ENCODE results near the gene TRIM41. TPM values are rescaled to one million over a fixed set of nuclear protein-coding genes. Genes with fewer than 3 reads are reported as not detected.

Gene TRIM41
- total RNA-seq, 1 donor from 2014 or later: 31.2 TPM

DNA sequence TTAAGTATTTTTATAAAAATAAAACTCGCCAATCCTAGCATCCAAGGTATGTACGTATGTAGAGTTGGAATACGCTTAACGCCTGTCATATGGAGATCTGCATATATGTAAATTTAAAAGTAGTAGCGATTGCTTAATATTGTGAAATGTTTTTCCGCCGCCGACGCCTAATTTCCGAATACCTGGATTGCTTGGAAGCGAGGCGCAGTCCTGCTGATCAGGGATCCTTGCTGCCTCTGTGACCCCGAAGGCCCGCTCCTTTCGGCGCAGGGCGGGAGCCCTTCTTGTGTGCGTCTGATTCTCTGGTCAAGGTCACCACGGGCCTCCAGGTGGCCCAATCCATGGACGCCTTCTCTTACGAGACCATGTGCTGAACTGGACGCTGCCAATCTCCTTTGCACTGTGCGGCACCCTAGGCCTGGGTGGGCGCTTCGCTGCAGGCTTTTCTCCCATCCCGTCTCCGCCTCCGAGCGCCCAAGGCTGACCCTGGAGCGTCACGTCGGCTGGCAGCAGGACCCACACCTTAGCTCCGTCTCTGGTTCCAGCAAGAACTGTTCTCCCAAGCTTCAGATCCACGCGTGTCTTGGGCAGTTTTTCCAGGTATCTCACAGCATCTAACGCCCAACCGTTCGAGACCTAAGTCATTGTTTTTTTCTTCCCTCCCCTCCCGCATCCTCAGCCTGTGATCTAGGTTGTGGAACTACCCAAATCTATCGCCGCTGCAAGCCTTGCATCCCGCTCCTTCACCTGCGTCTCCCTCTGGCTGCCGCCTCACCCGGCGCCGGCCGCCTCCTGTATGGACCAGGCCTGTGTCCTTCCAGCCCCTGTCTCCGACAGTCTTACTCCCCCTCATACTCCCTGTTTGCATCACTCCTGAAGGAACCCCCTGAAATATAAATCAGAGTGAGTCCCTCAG lies 3.6 kb upstream of the TRIM41 start:
- peaks cover 29% of the 10 kb centered on the region for H3K27me3 Mint-ChIP-seq
- H3K4me1 Mint-ChIP-seq (ENCODE audit: unreplicated experiment): peaks cover 38% of the 10 kb centered on the region
- peaks cover 14% of the 10 kb centered on the region for H3K36me3 Mint-ChIP-seq
- H3K9me3 Mint-ChIP-seq: no peaks in the 10 kb centered on the region
- TF ChIP-seq, protein P1, sequence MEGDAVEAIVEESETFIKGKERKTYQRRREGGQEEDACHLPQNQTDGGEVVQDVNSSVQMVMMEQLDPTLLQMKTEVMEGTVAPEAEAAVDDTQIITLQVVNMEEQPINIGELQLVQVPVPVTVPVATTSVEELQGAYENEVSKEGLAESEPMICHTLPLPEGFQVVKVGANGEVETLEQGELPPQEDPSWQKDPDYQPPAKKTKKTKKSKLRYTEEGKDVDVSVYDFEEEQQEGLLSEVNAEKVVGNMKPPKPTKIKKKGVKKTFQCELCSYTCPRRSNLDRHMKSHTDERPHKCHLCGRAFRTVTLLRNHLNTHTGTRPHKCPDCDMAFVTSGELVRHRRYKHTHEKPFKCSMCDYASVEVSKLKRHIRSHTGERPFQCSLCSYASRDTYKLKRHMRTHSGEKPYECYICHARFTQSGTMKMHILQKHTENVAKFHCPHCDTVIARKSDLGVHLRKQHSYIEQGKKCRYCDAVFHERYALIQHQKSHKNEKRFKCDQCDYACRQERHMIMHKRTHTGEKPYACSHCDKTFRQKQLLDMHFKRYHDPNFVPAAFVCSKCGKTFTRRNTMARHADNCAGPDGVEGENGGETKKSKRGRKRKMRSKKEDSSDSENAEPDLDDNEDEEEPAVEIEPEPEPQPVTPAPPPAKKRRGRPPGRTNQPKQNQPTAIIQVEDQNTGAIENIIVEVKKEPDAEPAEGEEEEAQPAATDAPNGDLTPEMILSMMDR (conservative IDR thresholded peaks at IDR 0.05): no peak
- peak overlapping the region; percentile 74 for H3K4me3 Mint-ChIP-seq
- peak overlapping the region; percentile 8 for H3K27ac Mint-ChIP-seq
- no peak for DNase-seq (ENCODE audit: extremely low spot score, unreplicated experiment)

DNA sequence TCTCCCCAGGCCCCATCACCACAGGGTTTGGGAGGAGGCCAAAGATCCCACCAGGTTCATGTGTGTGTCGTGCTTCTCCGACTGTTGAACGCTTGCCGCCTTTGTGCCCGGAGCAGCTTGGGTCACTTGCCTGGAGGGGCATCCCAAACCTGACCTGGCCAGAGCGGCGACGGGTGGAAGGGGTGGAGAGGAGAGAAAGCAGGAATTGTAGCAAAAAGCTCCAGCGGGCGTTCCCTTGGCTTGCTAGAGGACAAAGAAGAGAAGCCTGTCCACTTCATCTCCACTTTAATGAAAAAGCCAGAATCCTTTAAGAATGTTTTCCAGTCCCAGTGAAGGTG lies 2.9 kb upstream of the TRIM41 start:
- H3K4me3 Mint-ChIP-seq: peak overlapping the region; percentile 74
- H3K36me3 Mint-ChIP-seq: peaks cover 14% of the 10 kb centered on the region
- DNase-seq (ENCODE audit: extremely low spot score, unreplicated experiment): no peak
- peaks cover 29% of the 10 kb centered on the region for H3K27me3 Mint-ChIP-seq
- TF ChIP-seq, protein P1 (conservative IDR thresholded peaks at IDR 0.05): no peak
- peak overlapping the region; percentile 8 for H3K27ac Mint-ChIP-seq
- peaks cover 42% of the 10 kb centered on the region for H3K4me1 Mint-ChIP-seq (ENCODE audit: unreplicated experiment)
- no peaks in the 10 kb centered on the region for H3K9me3 Mint-ChIP-seq

DNA sequence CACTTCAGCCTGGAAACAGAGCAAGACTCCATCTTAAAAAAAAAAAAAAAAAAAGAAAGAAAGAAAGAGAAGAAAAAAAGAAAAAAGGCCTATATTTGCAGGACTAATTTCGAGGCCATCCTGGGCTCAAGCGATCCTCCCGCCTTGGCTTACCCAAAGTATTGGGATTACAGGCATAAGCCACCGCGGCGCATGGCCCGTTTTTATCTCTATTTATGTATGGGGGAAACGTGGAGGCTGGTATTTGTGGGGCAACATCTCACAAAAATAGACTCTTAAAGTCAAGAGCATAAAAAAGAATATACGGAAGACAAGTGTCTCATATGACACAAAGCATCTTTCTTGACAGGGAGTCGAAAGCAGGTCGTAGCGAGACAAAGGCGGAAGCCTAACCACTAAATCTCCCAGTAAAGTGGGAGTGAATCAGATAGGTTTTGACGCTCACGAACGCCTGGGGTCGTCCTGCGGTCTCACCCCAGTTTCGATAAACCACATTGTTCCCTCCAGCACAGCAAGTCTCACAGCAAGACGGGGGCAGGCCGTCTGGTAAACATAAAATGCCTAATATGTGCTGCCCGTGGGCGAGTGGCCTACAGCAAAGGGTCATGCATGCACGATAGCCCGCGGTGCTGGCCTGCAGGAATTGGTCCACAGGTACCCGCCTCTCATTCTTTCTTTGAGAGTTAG lies 1.8 kb upstream of the TRIM41 start:
- peak overlapping the region; percentile 99 for H3K4me3 Mint-ChIP-seq
- H3K9me3 Mint-ChIP-seq: no peaks in the 10 kb centered on the region
- peaks cover 14% of the 10 kb centered on the region for H3K36me3 Mint-ChIP-seq
- TF ChIP-seq, protein P1 (conservative IDR thresholded peaks at IDR 0.05): no peak
- peak overlapping the region; percentile 100 for H3K27ac Mint-ChIP-seq
- DNase-seq (ENCODE audit: extremely low spot score, unreplicated experiment): no peak
- peaks cover 40% of the 10 kb centered on the region for H3K4me1 Mint-ChIP-seq (ENCODE audit: unreplicated experiment)
- peaks cover 27% of the 10 kb centered on the region for H3K27me3 Mint-ChIP-seq

DNA sequence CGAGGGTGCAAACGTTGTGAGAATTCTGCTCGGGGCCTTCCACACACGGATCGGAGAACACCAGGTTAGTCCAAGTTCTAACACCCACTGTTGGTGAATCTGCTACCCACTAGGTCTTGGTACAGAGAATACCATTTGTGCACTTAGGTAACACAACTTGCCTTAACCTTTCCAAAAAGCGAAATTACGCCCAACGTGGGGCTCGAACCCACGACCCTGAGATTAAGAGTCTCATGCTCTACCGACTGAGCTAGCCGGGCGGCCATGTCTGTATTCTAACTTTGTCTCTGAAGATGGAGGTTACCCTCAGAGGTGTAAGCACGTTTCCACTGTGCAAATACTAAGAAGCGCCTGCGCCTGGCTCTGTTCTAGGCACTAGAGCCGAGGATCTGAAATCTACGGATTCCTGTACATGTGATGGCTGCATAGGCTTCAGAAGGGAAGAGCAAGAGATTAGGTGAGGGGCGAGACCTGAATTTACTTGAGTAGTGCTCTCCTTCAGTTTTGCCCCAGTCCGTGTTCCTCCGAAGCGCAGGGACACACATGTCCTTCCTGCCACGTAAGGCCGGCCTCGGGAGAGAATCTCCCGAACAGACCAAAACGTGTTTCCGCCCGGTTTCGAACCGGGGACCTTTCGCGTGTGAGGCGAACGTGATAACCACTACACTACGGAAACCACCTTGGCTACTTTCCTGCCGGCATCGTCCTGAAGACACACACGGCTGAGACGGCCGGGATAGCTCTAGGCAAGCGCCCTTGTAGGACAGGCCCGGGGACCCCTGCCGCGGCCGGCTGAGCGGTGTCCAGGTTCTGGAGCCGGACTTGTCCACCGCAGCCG lies 1.1 kb upstream of the TRIM41 start:
- peaks cover 14% of the 10 kb centered on the region for H3K36me3 Mint-ChIP-seq
- H3K4me3 Mint-ChIP-seq: peak overlapping the region; percentile 99
- TF ChIP-seq, protein P1 (conservative IDR thresholded peaks at IDR 0.05): no peak
- peaks cover 36% of the 10 kb centered on the region for H3K4me1 Mint-ChIP-seq (ENCODE audit: unreplicated experiment)
- peak; percentile 97 for DNase-seq (ENCODE audit: extremely low spot score, unreplicated experiment)
- peaks cover 24% of the 10 kb centered on the region for H3K27me3 Mint-ChIP-seq
- H3K27ac Mint-ChIP-seq: peak overlapping the region; percentile 100
- no peaks in the 10 kb centered on the region for H3K9me3 Mint-ChIP-seq

DNA sequence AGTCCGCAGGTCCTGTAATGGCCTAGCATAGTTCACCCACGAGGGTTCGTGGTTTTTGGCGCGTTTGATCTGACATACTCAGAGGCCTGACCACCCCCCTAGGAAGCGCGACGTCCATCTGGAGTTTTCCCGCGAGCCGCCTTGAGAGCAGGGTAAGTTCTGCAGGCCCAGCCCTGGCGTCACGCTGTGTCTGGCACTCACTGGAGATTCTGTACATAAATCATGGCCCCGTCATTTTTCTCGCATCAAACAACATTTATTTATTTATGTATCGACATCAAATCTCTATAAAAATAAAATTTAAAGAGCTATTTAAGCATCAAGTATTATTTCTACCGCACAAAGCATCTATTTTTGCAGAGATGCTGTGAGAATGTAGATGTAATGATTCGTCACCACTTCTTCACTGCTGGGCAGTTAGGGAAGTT lies 437 bp upstream of the TRIM41 start:
- no peak for DNase-seq (ENCODE audit: extremely low spot score, unreplicated experiment)
- H3K27me3 Mint-ChIP-seq: peaks cover 21% of the 10 kb centered on the region
- H3K27ac Mint-ChIP-seq: peak overlapping the region; percentile 100
- H3K36me3 Mint-ChIP-seq: peaks cover 14% of the 10 kb centered on the region
- peaks cover 32% of the 10 kb centered on the region for H3K4me1 Mint-ChIP-seq (ENCODE audit: unreplicated experiment)
- H3K9me3 Mint-ChIP-seq: no peaks in the 10 kb centered on the region
- peak overlapping the region; percentile 99 for H3K4me3 Mint-ChIP-seq
- TF ChIP-seq, protein P1 (conservative IDR thresholded peaks at IDR 0.05): peak; percentile 68

Measured in type B pancreatic cell (in vitro differentiated cells).